ENCODE measurements around the gene ADNP2.

- no peak for TF ChIP-seq CTCF (IDR thresholded peaks at IDR 0.05)
- TF ChIP-seq POLR2A (IDR thresholded peaks at IDR 0.05) = no peak
Observed at GRCh38 chr18:80119111-80119510, 10.0 kb downstream of the ADNP2 start.
